ENCODE results near the gene MCC.
"Not testable (repeated sequence)": the region's sequence is repeated elsewhere in the genome, so short reads cannot be mapped to it uniquely, and the experiment has no call there.

Gene MCC

DNA sequence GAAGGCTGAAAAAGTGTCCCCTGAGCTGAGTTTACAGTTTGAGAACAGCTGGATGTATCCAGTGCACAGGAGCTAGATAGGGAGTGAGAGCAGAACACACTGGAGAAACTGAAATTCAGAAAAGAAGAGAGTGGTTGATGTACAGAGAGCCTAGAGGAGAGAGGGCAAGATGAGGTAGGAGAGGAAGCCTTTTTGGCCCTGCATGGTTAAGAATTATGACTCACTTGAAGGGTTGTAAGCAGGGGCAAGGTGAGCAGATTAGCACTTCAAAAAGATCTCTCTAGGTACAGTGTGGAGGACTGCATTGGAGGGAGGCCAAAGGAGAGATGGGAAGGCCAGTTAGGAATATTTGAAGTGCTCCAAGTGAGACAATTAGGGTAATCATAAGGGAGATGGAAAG is 25.2 kb downstream of the MCC start:
- no peak for TF ChIP-seq Cebpa-rat (IDR thresholded peaks at IDR 0.05)
- Histone ChIP-seq H4K20me1 (no peaks in the 10 kb centered on the region), H3K36me3 (no peaks in the 10 kb centered on the region), H3K4me2 (no peak overlapping the region), H3K9me3 (no peaks in the 10 kb centered on the region), H3K27ac (no peak overlapping the region), H3K4me3 (no peak overlapping the region), H3K27me3 (no peaks in the 10 kb centered on the region), H3K9ac (no peak overlapping the region), H3K4me1 (no peaks in the 10 kb centered on the region)

DNA sequence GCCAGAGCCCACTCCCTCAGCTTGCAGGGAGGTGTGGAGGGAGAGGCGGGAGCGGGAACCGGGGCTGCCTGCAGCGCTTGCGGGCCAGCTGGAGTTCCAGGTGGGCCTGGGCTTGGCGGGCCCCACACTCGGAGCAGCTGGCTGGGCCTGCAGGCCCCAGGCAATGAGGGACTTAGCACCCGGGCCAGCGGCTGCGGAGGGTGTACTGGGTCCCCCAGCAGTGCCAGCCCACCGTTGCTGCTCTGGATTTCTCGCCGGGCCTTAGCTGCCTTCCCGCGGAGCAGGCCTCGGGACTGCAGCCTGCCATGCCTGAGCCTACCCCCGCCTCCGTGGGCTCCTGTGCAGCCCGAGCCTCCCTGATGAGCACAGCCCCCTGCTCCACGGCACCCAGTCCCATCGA is 31.1 kb downstream of the MCC start:
- H3K4me3 ChIP-seq, H3K4me1 ChIP-seq, H3K27me3 ChIP-seq, H3K36me3 ChIP-seq, H3K9ac ChIP-seq, H3K4me2 ChIP-seq, H3K27ac ChIP-seq, H3K9me3 ChIP-seq, H4K20me1 ChIP-seq: not testable (repeated sequence)

DNA sequence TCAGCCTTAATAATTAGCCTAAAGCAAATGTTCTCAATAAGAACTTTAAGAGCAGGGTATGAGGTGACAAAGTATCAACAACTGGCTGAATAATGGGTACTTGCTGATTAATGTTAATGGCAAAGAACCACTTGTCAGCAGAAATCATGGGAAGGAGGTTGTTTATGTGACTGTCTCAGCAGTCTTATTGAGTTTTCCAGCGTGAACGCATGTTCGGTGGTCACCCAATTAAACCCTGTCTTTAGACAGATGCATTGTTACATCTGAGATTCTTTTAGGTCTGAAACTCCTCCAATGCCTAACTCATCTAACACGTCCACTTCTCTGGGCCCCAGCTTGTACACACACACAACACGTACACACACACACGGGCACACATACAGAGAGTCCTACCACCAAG is 35.3 kb downstream of the MCC start:
- Histone ChIP-seq H3K9ac (no peak overlapping the region), H3K36me3 (no peaks in the 10 kb centered on the region), H3K4me2 (no peak overlapping the region), H3K9me3 (no peaks in the 10 kb centered on the region), H3K27me3 (no peaks in the 10 kb centered on the region), H3K4me3 (no peak overlapping the region), H3K27ac (no peak overlapping the region), H3K4me1 (no peaks in the 10 kb centered on the region), H4K20me1 (no peaks in the 10 kb centered on the region)
- TF ChIP-seq Cebpa-rat (IDR thresholded peaks at IDR 0.05): no peak

DNA sequence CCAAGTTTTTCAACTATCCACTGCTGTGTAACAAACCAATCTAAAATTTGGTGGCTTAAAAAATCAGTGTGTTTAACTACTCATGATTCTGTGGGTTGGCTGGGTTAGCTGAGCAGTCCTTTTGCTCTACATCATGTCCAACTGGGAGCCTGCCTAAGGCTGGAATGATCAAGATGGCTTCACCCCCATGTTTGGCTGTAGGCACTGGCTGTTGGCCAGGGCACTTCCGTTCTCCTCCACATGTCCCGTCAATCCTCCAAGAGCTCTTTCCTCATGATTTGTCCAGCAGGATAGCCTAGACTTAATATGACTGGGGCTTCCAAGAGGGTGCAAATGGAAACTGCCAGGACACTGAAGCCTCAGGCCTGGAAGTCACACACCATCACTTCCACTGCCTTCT is 36.5 kb downstream of the MCC start:
- Histone ChIP-seq H3K4me3 (no peak overlapping the region), H3K4me1 (no peaks in the 10 kb centered on the region), H3K36me3 (no peaks in the 10 kb centered on the region), H3K4me2 (no peak overlapping the region), H3K9me3 (no peaks in the 10 kb centered on the region), H3K27me3 (no peaks in the 10 kb centered on the region), H3K27ac (no peak overlapping the region), H3K9ac (no peak overlapping the region), H4K20me1 (no peaks in the 10 kb centered on the region)
- no peak for TF ChIP-seq Cebpa-rat (IDR thresholded peaks at IDR 0.05)

DNA sequence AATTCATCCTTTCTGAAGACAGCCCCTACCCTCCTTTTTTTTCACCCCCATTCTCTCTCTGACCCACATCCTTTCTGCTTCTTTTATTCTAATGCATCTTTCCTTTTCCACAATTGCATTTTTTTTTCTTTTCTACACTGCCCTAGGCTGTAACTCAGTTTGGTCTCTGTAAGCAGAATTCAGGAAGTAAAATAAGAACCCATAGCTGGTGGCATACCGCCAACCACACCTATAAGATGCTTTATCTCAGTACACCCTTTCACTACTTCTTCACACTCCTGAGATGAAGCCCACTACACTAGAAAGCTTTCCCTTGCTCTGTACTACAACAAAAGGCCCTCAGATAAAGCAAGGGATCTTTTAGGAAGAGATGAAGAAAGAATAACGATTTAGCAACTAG is 37.3 kb downstream of the MCC start:
- H3K27ac ChIP-seq: no peak overlapping the region
- no peaks in the 10 kb centered on the region for H4K20me1 ChIP-seq
- H3K4me2 ChIP-seq: no peak overlapping the region
- H3K36me3 ChIP-seq: no peaks in the 10 kb centered on the region
- no peaks in the 10 kb centered on the region for H3K9me3 ChIP-seq
- H3K9ac ChIP-seq: no peak overlapping the region
- no peak for TF ChIP-seq Cebpa-rat (IDR thresholded peaks at IDR 0.05)
- H3K4me3 ChIP-seq: no peak overlapping the region
- H3K4me1 ChIP-seq: no peaks in the 10 kb centered on the region
- no peaks in the 10 kb centered on the region for H3K27me3 ChIP-seq

DNA sequence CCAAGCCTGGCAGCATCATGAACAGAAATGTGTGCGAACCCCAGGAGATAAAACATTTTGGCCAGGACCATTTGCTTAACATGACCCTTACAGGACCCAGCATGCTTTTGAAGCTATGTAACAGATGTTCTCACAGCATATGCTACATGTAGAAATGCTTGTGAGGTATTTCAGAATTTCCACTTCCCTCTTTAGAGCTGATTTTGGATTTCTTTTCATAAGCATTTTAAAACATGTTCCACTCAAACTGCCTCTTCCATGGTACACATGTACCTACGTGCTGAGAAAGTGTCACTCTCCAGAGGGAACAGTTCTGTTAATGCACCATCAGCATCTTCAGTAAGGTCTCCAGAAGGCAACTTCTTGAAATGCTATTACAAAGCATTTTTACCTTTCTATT is 37.8 kb downstream of the MCC start:
- no peaks in the 10 kb centered on the region for H4K20me1 ChIP-seq
- H3K36me3 ChIP-seq: no peaks in the 10 kb centered on the region
- no peak overlapping the region for H3K4me3 ChIP-seq
- no peak overlapping the region for H3K4me2 ChIP-seq
- H3K4me1 ChIP-seq: no peaks in the 10 kb centered on the region
- no peak overlapping the region for H3K27ac ChIP-seq
- no peak overlapping the region for H3K9ac ChIP-seq
- no peak for TF ChIP-seq Cebpa-rat (IDR thresholded peaks at IDR 0.05)
- peaks cover 4% of the 10 kb centered on the region for H3K9me3 ChIP-seq
- no peaks in the 10 kb centered on the region for H3K27me3 ChIP-seq

DNA sequence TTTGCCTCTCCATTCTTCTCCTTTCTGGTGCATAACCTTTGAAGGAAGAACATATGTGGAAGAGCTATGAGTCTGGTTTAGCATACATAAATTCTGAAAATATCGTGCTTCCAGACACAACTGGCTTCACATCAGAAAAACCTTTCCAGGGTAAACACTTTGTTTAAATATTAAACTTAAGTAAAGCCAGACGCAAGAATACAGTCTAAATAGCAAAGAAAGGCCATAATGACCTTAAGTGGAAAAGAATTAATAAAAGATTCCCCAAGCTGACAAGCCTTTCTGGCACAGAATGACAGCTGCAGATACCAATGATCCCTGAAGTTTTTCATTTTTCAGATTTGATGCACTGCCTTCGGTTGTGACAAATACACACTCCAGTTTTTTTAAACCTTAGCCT is 40.0 kb downstream of the MCC start:
- H3K4me3 ChIP-seq: no peak overlapping the region
- H3K27me3 ChIP-seq: no peaks in the 10 kb centered on the region
- H4K20me1 ChIP-seq: no peaks in the 10 kb centered on the region
- no peak for TF ChIP-seq Cebpa-rat (IDR thresholded peaks at IDR 0.05)
- no peaks in the 10 kb centered on the region for H3K36me3 ChIP-seq
- no peak overlapping the region for H3K27ac ChIP-seq
- H3K4me1 ChIP-seq: no peaks in the 10 kb centered on the region
- no peak overlapping the region for H3K4me2 ChIP-seq
- H3K9ac ChIP-seq: no peak overlapping the region
- H3K9me3 ChIP-seq: peaks cover 9% of the 10 kb centered on the region

DNA sequence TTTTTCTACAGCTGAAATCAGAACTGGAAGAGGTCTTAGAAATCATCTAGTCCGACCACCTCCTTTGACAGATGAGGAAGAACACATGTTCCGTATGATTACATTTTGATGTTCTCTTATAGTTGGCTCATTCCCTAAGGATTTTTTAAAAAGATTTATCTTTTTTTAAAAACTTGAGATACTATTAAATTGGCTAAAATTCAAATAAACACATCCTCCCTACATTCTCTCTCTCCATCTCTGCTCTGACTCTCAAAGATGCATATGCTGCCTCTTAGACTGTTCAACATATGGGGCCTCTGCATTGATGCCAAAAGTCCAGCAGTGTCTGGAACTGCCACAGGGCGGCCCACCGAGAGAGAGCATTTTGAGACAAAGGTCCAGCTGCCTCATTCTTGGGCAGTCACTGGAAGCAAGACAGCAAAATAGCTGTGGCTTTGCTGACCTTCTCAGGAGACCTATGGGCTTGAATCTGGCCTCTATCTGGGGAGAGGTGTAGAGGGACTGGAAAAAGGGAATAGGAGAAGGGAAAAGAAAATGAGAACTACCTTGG is 40.7 kb downstream of the MCC start:
- H3K9me3 ChIP-seq: peaks cover 9% of the 10 kb centered on the region
- TF ChIP-seq Cebpa-rat (IDR thresholded peaks at IDR 0.05): no peak
- H4K20me1 ChIP-seq: no peaks in the 10 kb centered on the region
- no peak overlapping the region for H3K4me2 ChIP-seq
- H3K36me3 ChIP-seq: no peaks in the 10 kb centered on the region
- no peak overlapping the region for H3K9ac ChIP-seq
- no peak overlapping the region for H3K27ac ChIP-seq
- no peak overlapping the region for H3K4me3 ChIP-seq
- no peaks in the 10 kb centered on the region for H3K4me1 ChIP-seq
- no peaks in the 10 kb centered on the region for H3K27me3 ChIP-seq

DNA sequence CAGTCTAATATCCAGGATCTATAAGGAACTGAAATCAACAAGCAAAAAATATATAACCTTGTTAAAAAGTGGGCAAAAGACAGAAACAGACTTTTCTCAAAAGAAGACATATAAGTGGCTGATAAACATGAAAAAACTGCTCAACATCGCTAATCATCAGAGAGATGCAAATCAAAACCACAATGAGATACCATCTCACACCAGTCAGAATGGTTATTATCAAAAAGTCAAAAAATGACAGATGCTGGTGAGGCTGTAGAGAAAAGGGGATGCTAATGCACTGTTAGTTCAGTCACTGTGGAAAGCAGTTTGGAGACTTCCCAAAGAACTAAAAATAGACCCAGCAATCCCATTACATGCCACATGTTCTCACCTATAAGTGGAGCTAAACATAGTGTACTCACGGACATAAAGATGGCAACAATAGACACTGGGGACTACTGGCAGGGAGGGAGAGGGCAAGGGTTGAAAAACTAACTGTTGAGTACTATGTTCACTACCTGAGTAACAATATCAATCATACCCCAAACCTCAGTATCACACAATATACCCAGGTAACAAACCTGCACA is 41.8 kb downstream of the MCC start:
- H3K4me1 ChIP-seq: no peaks in the 10 kb centered on the region
- no peak overlapping the region for H3K4me2 ChIP-seq
- no peaks in the 10 kb centered on the region for H4K20me1 ChIP-seq
- H3K36me3 ChIP-seq: no peaks in the 10 kb centered on the region
- no peaks in the 10 kb centered on the region for H3K27me3 ChIP-seq
- H3K27ac ChIP-seq: no peak overlapping the region
- TF ChIP-seq Cebpa-rat (IDR thresholded peaks at IDR 0.05): no peak
- peaks cover 9% of the 10 kb centered on the region for H3K9me3 ChIP-seq
- no peak overlapping the region for H3K9ac ChIP-seq
- H3K4me3 ChIP-seq: no peak overlapping the region

DNA sequence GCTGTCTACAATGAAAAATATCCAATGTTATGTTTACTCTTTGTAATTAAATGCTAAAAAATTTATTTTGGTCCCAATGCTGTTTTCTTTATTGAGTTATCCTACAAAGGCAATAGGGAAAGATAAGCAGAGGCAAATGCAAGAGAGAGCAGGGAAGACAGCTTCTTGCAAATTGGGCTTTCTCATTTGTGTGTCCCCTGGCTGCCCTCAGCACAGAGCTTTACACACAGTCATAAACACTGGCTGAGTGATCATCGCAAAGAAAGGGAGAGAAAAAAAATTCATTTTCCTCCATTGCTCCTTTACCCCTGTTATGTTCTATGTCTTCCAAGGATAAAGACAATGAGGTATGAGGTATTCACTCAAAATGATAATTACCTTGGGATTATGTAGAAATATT is 51.1 kb downstream of the MCC start:
- no peak overlapping the region for H3K4me3 ChIP-seq
- no peak overlapping the region for H3K9ac ChIP-seq
- H3K9me3 ChIP-seq: no peaks in the 10 kb centered on the region
- no peak overlapping the region for H3K27ac ChIP-seq
- H3K4me2 ChIP-seq: no peak overlapping the region
- no peaks in the 10 kb centered on the region for H3K27me3 ChIP-seq
- TF ChIP-seq Cebpa-rat (IDR thresholded peaks at IDR 0.05): no peak
- H3K36me3 ChIP-seq: no peaks in the 10 kb centered on the region
- no peaks in the 10 kb centered on the region for H4K20me1 ChIP-seq
- no peaks in the 10 kb centered on the region for H3K4me1 ChIP-seq

DNA sequence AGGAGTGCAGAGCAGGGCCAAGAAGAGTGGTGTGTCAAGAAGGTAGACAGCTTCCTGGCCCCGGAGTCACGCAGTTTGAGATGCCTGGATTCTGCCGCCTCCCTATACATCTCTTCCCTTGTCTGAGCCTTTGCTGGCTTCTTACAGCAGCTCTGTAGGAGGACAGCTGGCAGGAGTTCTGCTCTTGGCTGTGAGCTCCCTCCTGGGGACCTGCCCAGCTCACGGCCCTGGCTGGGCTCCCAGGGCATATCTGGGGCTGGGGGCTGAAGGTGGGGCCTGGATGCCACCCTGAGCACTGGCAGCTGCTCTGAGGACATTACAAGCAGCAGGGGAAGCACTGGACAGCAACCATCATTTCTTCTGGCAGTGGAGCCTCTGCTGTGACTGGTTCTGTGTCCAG is 52.7 kb downstream of the MCC start:
- no peaks in the 10 kb centered on the region for H3K4me1 ChIP-seq
- no peaks in the 10 kb centered on the region for H3K36me3 ChIP-seq
- H3K27ac ChIP-seq: no peak overlapping the region
- no peak overlapping the region for H3K9ac ChIP-seq
- no peaks in the 10 kb centered on the region for H3K27me3 ChIP-seq
- H4K20me1 ChIP-seq: no peaks in the 10 kb centered on the region
- H3K4me2 ChIP-seq: no peak overlapping the region
- TF ChIP-seq Cebpa-rat (IDR thresholded peaks at IDR 0.05): no peak
- no peaks in the 10 kb centered on the region for H3K9me3 ChIP-seq
- H3K4me3 ChIP-seq: no peak overlapping the region

Measured in BLaER1 (cell line).